Mesangial cell (primary cell): ENCODE results near the gene OOSP3. TPM values are rescaled to one million over a fixed set of nuclear protein-coding genes. Genes with fewer than 3 reads are reported as not detected.

ENCODE experiments used
- total RNA-seq: library from RNA; depleted of rRNA; stranded (reverse); fragments of >200 nt; gene quantifications from 2 replicates; pipeline ENCODE4 v1.2.3, GENCODE V29; 2015

The OOSP3 gene, protein sequence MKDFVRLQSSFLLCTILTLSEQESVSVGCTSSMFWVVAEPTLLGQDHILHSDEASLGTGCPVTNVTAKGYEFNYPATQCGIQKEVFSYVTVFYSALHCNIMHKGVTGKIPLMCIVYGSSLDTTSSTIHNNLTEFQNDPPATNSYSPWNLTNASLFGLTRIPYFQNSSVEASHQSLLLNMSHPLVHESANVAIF
- not detected in 2 replicates for total RNA-seq

DNA sequence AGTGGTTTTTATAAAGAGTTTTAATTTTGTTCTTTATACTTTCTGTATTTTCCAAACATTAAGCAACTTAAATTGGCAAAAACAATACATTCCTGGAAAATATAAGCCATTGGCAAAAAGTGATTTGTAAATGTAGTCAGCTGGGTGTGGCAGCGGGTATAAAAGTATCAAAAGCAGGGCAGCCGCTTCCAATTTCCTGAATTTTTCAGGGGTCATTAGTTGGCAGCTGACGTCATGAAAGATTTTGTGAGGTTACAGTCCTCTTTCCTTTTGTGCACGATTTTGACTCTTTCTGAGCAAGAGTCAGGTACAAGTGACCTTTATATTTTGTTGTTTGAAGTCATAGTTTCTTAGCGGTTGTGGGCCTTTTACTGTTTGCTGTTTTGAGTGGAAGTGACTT, at the start of gene OOSP3:
OOSP3 (plus strand) TSS at position 208 of the 400 bp plus-strand sequence; CDS start at position 235, 27 bp downstream.

DNA sequence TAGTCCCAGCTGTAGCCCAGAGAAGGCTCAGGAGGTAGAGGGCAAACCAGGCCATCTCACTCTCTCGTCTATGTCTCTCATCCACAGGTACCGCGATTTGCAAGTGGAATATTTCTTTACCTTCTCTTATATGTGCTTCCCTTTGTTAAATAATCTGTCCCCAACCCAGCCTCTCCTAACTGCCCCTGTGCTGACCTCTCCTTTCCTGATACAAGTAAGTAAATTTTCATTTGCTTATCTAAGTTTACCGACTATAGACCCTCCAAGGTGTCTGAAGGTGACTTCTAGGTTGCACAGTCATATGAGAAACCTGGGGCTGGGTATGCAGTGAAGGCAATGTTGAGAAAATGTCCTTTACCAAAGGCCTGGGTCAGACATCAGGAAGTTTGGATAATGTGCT, 33.2 kb upstream of the OOSP3 start, which contains the start of gene CBLIF:
CBLIF (minus strand) TSS at position 101 of the 400 bp plus-strand sequence; CDS start at position 55, 46 bp downstream.

DNA sequence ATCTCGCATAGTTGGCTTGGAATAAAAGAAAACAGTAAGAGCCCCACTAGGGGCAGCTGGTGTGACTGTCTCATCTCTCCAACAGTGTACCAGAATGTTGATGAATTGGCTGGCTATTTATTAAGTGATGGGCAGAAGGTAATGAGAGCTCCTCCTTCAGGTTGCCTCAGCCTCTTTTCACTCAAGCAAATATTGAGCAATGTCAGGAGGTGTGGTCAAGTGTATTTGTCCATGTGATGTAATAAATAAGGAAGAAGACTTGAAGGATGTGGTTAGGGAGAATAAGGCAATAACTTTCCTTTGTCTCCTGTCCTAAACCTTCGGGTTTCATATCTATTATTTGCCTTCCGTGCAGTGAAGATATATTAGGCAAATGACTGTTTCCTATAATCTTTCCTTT, 12.2 kb upstream of the OOSP3 start, which contains the start of gene TCN1:
TCN1 (minus strand) TSS at position 91 of the 400 bp plus-strand sequence; CDS start at position 74, 17 bp downstream.

DNA sequence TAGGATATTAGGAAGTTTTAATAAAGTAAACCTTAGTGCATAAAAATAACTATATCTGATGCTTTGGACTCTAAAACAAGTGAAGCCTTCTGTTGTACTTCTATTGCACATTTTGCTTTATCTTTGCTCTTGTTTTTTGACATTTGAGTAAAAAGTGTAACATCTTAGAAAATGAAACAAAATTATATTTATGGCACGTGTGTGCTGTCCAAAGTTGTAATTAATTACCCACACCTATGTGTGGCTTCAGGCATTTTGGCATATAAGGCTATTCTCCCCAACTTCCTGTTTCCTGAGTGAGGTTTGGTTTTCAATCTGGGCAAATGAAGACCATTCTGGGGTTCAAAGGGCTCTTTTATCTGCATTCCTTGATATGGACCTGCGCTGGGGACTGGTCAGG, 59.5 kb downstream of the OOSP3 start, which contains the start of gene OOSP1:
OOSP1 (plus strand) TSS at position 301 of the 400 bp plus-strand sequence; CDS start at position 324, 23 bp downstream.

Other genes starting within 250 kb of the OOSP3 start
- 12.7 and 13.9 TPM in 2 replicates for gene PATL1, start 209.7 kb upstream of the OOSP3 start, total RNA-seq
- gene OR10V1, start 164.9 kb upstream of the OOSP3 start, total RNA-seq = not detected in 2 replicates
- 19.7 and 48.4 TPM in 2 replicates for gene STX3, start 123.4 kb upstream of the OOSP3 start, total RNA-seq
- 38.2 and 55.6 TPM in 2 replicates for gene MRPL16, start 68.0 kb upstream of the OOSP3 start, total RNA-seq
- gene CBLIF, start 33.3 kb upstream of the OOSP3 start, total RNA-seq = not detected in 2 replicates
- not detected in 2 replicates for gene TCN1, start 12.3 kb upstream of the OOSP3 start, total RNA-seq
- gene OOSP1, start 59.6 kb downstream of the OOSP3 start, total RNA-seq = not detected in 2 replicates
- gene OOSP4A, start 85.3 kb downstream of the OOSP3 start, total RNA-seq = not detected in 2 replicates
- gene OOSP4B, start 138.4 kb downstream of the OOSP3 start, total RNA-seq = not detected in 2 replicates
- not detected in 2 replicates for gene OOSP2, start 161.6 kb downstream of the OOSP3 start, total RNA-seq
- not detected in 2 replicates for gene MS4A3, start 177.9 kb downstream of the OOSP3 start, total RNA-seq
- gene MS4A2, start 209.9 kb downstream of the OOSP3 start, total RNA-seq = not detected in 2 replicates